Transverse colon (tissue), 4 donors: ENCODE data around the gene ACAP1. TPM values are rescaled to one million over a fixed set of nuclear protein-coding genes. Genes with fewer than 3 reads are reported as not detected.

Experiments used
- DNase-seq: peaks from one replicate; pipeline ENCODE4 v3.0.0-alpha.2; 2019
- H3K27ac ChIP-seq, 4 donors: fragments of 200-600 bp; sonication (generic); 2 replicates each; pipeline ENCODE4 v1.5.1; 2016 to 2018; ENCODE audit warnings: inconsistent platforms in 4 of 4
- H3K27me3 ChIP-seq: fragments of 200-600 bp; sonication (generic); 2 replicates; pipeline ENCODE4 v1.5.1; 2017; ENCODE audit warnings: inconsistent platforms
- H3K36me3 ChIP-seq, 4 donors: fragments of 200-600 bp; sonication (generic); 2 replicates each; pipeline ENCODE4 v1.5.1; 2017 to 2019; ENCODE audit warnings: inconsistent platforms in 4 of 4
- H3K4me1 ChIP-seq, 4 donors: fragments of 200-600 bp; sonication (generic); 2 replicates each; pipeline ENCODE4 v1.5.1; 2017 to 2020; ENCODE audit warnings: inconsistent platforms in 4 of 4
- H3K4me3 ChIP-seq, 4 donors: fragments of 200-600 bp; sonication (generic); 1 replicate in 1 of 4; 2 replicates in 3 of 4; pipeline versions ENCODE4 v1.5.1 to v1.6.1; 2017 to 2019; ENCODE audit warnings: inconsistent platforms in 4 of 4
- H3K9me3 ChIP-seq, 2 donors: fragments of 200-600 bp; sonication (generic); 2 replicates each; pipeline ENCODE4 v1.5.1; 2017 to 2019; ENCODE audit warnings: inconsistent platforms in 2 of 2
- CTCF ChIP-seq, 5 experiments: fragments of 200-600 bp in 3 of 5; fragments of 450-650 bp in 2 of 5; sonication (generic) in 3 of 5; IDR thresholded peaks; 1 replicate in 2 of 5; 2 replicates in 3 of 5; pipeline ENCODE4 v1.5.1; 2016 to 2017; ENCODE audit warnings: antibody characterized with exemption in 5 of 5, inconsistent platforms in 3 of 5, mild to moderate bottlenecking in 2 of 5, moderate library complexity in 1 of 5
- EP300 ChIP-seq: sonication (generic); formaldehyde crosslinking; IDR thresholded peaks from one replicate; pipeline ENCODE4 v1.6.1; 2017; ENCODE audit warnings: antibody characterized with exemption, low read depth
- POLR2A ChIP-seq: fragments of 450-650 bp; IDR thresholded peaks from one replicate; pipeline ENCODE4 v1.6.1; 2016; ENCODE audit warnings: antibody characterized with exemption, mild to moderate bottlenecking, moderate library complexity
- POLR2AphosphoS5 ChIP-seq, 3 donors: sonication (generic); formaldehyde crosslinking; IDR thresholded peaks; one replicate each; pipeline ENCODE4 v1.6.1; 2016; ENCODE audit warnings: antibody characterized with exemption in 3 of 3
- WGBS, 2 donors: methylation state at CpG; one replicate each; pipeline ENCODE4 v1.1.5; 2018; ENCODE audit warnings: low coverage in 1 of 2; 5-methylcytosine and 5-hydroxymethylcytosine counted together
- in situ Hi-C, 4 donors: fragments of 200-750 bp; cut with MboI; loops; one replicate each; pipeline versions ENCODE4 v1.15.0 to v1.15.1; 2017; ENCODE audit warnings: low sequenced_read_pairs in 3 of 4, low pct_ligation_motif_present in 1 of 4, low pct_unique_long_range_greater_than_20kb in 1 of 4
- intact Hi-C: fragments of 100-400 bp; cut with DNase I; formaldehyde crosslinking; loops from one replicate; pipeline ENCODE4 v1.15.1; 2023; ENCODE audit warnings: low total_unique reads
- total RNA-seq, 4 donors: library from RNA; depleted of rRNA; stranded (reverse); fragments of >200 nt; gene quantifications; one replicate each; pipeline ENCODE4 v1.1.0, GENCODE V29; 2016

Gene ACAP1
- total RNA-seq, 4 donors from 2014 or later: 4.8 to 21.0 (median 10.0) TPM

DNA sequence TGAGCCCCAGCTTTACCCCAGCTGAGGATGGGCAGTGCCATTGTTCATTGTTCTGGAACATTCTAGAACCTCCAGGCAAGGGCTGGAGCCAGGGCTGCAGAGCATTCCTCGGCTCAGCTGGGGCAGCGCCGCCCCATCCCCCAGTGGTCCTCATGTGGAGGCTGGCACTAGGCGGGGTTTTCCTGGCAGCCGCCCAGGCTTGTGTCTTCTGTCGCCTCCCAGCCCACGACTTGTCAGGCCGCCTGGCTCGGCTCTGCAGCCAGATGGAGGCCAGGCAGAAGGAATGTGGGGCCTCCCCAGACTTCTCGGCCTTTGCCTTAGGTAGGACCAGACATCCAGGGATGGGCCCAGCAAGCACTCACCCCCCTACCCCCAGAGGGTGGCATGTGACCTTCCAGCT is 18.7 kb downstream of the ACAP1 start, which contains the start of gene TMEM95:
Gene TMEM95 (plus strand): TSS at position 104 of the 400 bp plus-strand sequence. CDS start 49 bp downstream, at position 153.
- in situ Hi-C loops (loop anchor here in 1 of 4 donors (10.0 kb wide), 1 partner anchor 80 kb away; the partner anchor contains the start of genes FGF11 and TMEM102), intact Hi-C loops (loop anchor here (2.0 to 10.0 kb wide), 2 partner anchors 200 to 444 kb away; partner anchors contain the start of gene TNFSF13)
- WGBS, 2 donors: 62% methylated on average over 9 of the region's 10 CpGs; no CpG with 5 or more reads in 1 of the 2 donors
- H3K36me3 ChIP-seq: no peaks in the 10 kb centered on the region
- no peak for TF ChIP-seq EP300
- TF ChIP-seq POLR2A: no peak
- no peak for TF ChIP-seq CTCF (IDR thresholded peaks at IDR 0.05)
- no peak for TF ChIP-seq POLR2AphosphoS5 (IDR thresholded peaks at IDR 0.05)
- H3K27me3 ChIP-seq: no peaks in the 10 kb centered on the region
- H3K27ac ChIP-seq: peak within 1 kb of the TSS; percentile 22 to 61 (median 39)
- DNase-seq: peak; percentile 13
- no peak within 1 kb of the TSS for H3K4me3 ChIP-seq
- H3K4me1 ChIP-seq: peaks cover 7 to 52% (median 32%) of the 10 kb centered on the region in 4 donors
- H3K9me3 ChIP-seq: no peaks in the 10 kb centered on the region

GRCh38 chr17:7355573-7355972 is 19.2 kb downstream of the ACAP1 start:
- in situ Hi-C loops: loop anchor here in 1 of 4 donors (10.0 kb wide), 1 partner anchor 79 kb away; the partner anchor contains the start of genes FGF11 and TMEM102
- no peaks in the 10 kb centered on the region for H3K36me3 ChIP-seq
- peak overlapping the region; percentile 22 to 61 (median 39) for H3K27ac ChIP-seq
- no peak for DNase-seq
- no peaks in the 10 kb centered on the region for H3K27me3 ChIP-seq
- H3K9me3 ChIP-seq: no peaks in the 10 kb centered on the region
- intact Hi-C loops: loop anchor here (2.0 to 10.0 kb wide), 2 partner anchors 199 to 443 kb away; partner anchors contain the start of gene TNFSF13
- WGBS, 2 donors: 77 to 79% methylated on average over 5 to 8 of the region's 8 CpGs
- peaks cover 7 to 47% (median 27%) of the 10 kb centered on the region in 4 donors for H3K4me1 ChIP-seq
- no peak overlapping the region for H3K4me3 ChIP-seq
- TF ChIP-seq POLR2A: peak; percentile 18
- TF ChIP-seq CTCF (IDR thresholded peaks at IDR 0.05): no peak

DNA sequence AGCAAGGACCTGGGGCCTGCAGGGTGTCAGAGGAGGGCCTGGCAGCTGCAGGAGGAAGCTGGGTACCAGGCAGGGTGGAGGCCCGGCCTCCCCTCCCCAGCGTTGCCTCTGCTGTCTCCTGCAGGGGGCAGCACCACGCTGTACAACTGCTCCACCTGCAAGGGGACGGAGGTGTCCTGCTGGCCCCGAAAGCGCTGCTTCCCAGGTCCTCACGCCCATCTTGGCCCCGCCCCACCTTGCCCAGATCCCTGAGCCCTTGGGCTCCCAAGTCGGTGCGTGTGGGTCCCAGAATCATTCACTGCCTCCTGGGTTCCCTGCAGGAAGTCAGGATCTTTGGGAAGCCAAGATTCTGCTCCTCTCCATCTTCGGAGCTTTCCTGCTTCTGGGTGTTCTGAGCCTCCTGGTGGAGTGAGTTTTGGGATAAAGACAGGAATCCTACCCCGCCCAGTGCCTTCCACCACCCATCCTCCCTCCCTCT is 19.8 kb downstream of the ACAP1 start:
- WGBS, 2 donors: 6 to 7% methylated on average over 6 to 12 of the region's 12 CpGs
- Histone ChIP-seq H3K27me3 (no peaks in the 10 kb centered on the region), H3K4me1 (peaks cover 7 to 41% (median 21%) of the 10 kb centered on the region in 4 donors), H3K4me3 (no peak overlapping the region), H3K27ac (peak overlapping the region; percentile 22 to 61 (median 39)), H3K36me3 (no peaks in the 10 kb centered on the region), H3K9me3 (no peaks in the 10 kb centered on the region)
- in situ Hi-C loops (loop anchor here in 1 of 4 donors (10.0 kb wide), 1 partner anchor 79 kb away; the partner anchor contains the start of genes FGF11 and TMEM102), intact Hi-C loops (loop anchor here (1.0 to 10.0 kb wide), 2 partner anchors 81 to 199 kb away; partner anchors contain the start of gene TNFSF13)
- peak; percentile 89 to 94 (median 90) for TF ChIP-seq CTCF (IDR thresholded peaks at IDR 0.05)
- no peak for TF ChIP-seq EP300
- no peak for TF ChIP-seq POLR2A
- peak in 1 of 3 donors; percentile 25 for TF ChIP-seq POLR2AphosphoS5 (IDR thresholded peaks at IDR 0.05)
- peak; percentile 91 for DNase-seq

- no peaks in the 10 kb centered on the region for H3K27me3 ChIP-seq
- peak; percentile 13 for DNase-seq
- H3K27ac ChIP-seq: peak overlapping the region; percentile 22 to 61 (median 39)
- H3K9me3 ChIP-seq: no peaks in the 10 kb centered on the region
- intact Hi-C loops (loop anchor here (1.0 to 10.0 kb wide), 2 partner anchors 81 to 198 kb away; partner anchors contain the start of gene TNFSF13), in situ Hi-C loops (loop anchor here in 1 of 4 donors (10.0 kb wide), 1 partner anchor 78 kb away; the partner anchor contains the start of genes FGF11 and TMEM102)
- WGBS, 2 donors: 60% methylated on average over 8 of the region's 8 CpGs; no CpG with 5 or more reads in 1 of the 2 donors
- no peaks in the 10 kb centered on the region for H3K36me3 ChIP-seq
- H3K4me3 ChIP-seq: no peak overlapping the region
- TF ChIP-seq POLR2A (no peak), POLR2AphosphoS5 (IDR thresholded peaks at IDR 0.05) (peak in 1 of 3 donors; percentile 8)
- H3K4me1 ChIP-seq: peaks cover 7 to 40% (median 20%) of the 10 kb centered on the region in 4 donors
These were observed 20.4 kb downstream of the ACAP1 start for GRCh38 chr17:7356756-7357155.
